ENCODE data around the gene EQTN. TPM values are rescaled to one million over a fixed set of nuclear protein-coding genes. Genes with fewer than 3 reads are reported as not detected.

The EQTN gene
- total RNA-seq, 1 experiment from 2014 or later: 0.31 TPM

DNA sequence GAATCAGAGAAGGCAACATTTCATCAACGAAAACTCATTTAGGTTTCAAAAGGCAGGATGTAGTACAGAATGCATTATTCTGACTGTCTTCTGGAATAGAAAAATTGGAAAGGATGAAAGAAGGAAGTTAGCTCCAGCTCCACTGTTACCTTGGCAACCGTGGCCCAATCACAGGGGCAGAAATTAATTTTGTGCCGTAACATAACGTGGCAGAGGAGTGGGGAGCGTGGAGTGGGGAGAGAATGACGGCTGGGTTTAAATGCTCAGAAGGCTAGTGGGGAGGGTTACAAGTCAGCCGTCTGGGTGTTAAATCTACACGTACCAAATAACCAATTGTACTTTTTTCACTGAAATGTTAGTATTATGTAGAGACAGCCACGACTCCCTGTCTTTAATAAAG is 32.3 kb upstream of the EQTN start:
- Histone ChIP-seq H3K36me3 (replicated peaks; ENCODE audit: control insufficient read depth, insufficient read depth, low read length) (no peaks in the 10 kb centered on the region), H3K4me3 (ENCODE audit: insufficient read depth, low read depth, low read length) (no peak overlapping the region), H3K27me3 (ENCODE audit: control insufficient read depth, insufficient read depth, low read length) (no peaks in the 10 kb centered on the region)
- DNase-seq: no peak

DNA sequence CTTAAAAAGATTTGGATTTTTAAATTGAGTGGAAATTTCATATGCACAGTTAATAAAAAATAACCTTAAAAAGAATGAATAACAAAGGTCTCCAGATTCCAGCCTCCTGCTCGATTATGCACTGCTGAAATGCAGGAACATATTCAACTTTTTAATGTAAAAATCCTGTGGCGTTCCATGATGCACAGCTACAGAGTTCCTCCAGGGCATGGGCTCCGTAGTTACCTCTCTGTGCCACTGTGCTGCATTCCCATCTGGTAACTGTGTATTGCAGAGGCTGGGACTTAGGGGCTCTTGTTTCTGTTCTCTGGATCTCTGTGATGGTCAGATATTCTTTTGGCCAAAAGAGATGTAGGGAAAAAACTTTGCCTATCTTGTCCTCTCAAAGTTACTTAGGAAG is 31.5 kb upstream of the EQTN start:
- DNase-seq: no peak
- Histone ChIP-seq H3K27me3 (ENCODE audit: control insufficient read depth, insufficient read depth, low read length) (no peaks in the 10 kb centered on the region), H3K4me3 (ENCODE audit: insufficient read depth, low read depth, low read length) (no peak overlapping the region), H3K36me3 (replicated peaks; ENCODE audit: control insufficient read depth, insufficient read depth, low read length) (no peaks in the 10 kb centered on the region)

DNA sequence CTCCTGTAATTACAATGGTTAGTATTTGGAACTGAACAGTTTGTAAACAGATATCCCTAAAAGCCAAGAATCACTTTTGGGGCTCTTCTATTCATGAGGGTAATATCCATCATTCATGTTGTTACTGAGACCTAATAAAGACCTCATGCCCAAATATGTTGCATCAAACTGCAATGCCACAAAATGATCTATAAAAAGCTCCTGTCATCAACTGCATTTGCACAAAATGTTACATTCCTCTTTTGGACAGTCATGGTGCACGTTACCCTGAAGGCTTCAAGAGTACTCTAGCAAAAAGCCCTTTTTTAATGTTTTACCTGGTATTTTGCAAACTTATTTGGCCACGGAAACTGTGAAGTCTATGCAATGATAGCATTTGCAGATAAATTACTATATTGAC is 14.2 kb upstream of the EQTN start:
- no peak overlapping the region for H3K4me3 ChIP-seq (ENCODE audit: insufficient read depth, low read depth, low read length)
- no peaks in the 10 kb centered on the region for H3K36me3 ChIP-seq (replicated peaks; ENCODE audit: control insufficient read depth, insufficient read depth, low read length)
- peaks cover 4% of the 10 kb centered on the region for H3K27me3 ChIP-seq (ENCODE audit: control insufficient read depth, insufficient read depth, low read length)
- DNase-seq: no peak

DNA sequence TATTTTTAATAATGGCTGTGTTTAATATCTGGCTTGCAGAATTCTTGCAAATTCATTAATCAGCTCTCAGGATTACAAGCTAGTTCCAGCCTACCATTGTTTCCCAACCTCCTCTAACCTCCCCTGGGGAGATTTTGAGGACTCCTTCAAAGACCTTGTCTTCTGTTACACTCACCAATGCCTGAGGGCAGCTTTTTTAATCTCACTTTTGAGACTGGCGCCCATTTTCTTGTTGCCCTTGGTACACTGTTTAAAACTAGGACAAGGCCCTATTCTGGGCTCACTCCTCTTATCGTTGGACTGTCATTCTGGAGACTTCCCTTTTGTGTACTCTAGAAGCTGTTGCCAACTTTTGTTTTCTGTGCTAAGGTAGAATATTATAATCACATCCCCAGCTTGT is 13.6 kb upstream of the EQTN start:
- peak; percentile 32 for DNase-seq
- H3K4me3 ChIP-seq (ENCODE audit: insufficient read depth, low read depth, low read length): no peak overlapping the region
- H3K27me3 ChIP-seq (ENCODE audit: control insufficient read depth, insufficient read depth, low read length): peaks cover 4% of the 10 kb centered on the region
- H3K36me3 ChIP-seq (replicated peaks; ENCODE audit: control insufficient read depth, insufficient read depth, low read length): no peaks in the 10 kb centered on the region

DNA sequence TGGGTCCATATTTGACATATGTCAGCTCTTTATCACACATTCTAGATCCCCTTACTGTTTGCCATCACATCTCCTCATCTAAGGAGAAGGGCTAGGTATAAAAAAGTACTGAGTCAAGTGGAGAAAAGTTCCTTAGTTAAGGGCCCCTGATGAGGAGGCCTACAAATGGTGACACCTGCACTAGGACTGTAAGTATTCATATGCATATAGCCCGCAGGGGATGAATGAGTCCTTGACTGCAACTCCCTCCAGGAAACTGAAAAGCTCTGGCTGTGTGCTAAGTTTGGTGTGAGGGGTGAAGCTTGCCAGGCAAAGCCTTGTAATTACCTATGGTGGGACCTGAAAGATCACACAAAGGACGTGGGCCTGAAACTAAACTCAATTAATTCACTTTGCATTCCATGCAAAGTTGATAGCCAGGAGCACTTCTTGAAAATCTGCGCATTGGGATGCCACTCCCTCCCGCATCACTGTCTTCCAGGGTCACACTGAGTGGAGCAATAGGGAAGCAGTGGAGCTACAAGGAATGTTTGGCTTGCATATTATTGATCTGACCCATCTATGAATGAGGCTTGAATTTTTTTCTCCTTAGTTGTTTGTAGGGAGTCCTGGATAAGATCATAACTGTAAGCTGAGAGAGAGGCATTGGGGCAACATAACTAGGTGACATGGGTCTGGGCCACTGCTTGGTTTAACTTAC is 11.9 kb upstream of the EQTN start:
- DNase-seq: peak; percentile 52
- Histone ChIP-seq H3K27me3 (ENCODE audit: control insufficient read depth, insufficient read depth, low read length) (peaks cover 4% of the 10 kb centered on the region), H3K36me3 (replicated peaks; ENCODE audit: control insufficient read depth, insufficient read depth, low read length) (no peaks in the 10 kb centered on the region), H3K4me3 (ENCODE audit: insufficient read depth, low read depth, low read length) (no peak overlapping the region)

DNA sequence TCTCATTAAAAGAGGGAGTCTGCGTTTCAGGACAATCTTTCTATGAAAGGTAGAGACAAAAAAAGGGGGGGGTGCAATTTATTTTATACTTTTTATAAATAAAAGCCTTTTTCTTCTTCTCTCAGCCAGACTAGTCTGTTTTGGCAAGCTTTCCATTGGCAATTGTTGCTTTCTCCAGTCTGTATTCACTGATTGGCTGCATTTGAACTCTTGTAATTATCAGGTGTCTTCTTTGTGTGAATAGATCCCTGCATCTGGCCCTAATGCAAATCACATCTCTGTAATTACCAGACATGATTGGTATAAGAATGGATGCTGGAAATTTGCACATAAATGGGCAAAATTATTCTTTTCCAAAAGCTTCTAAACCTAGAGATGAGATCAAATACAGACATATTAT is 7.6 kb upstream of the EQTN start:
- Histone ChIP-seq H3K4me3 (ENCODE audit: insufficient read depth, low read depth, low read length) (no peak overlapping the region), H3K36me3 (replicated peaks; ENCODE audit: control insufficient read depth, insufficient read depth, low read length) (no peaks in the 10 kb centered on the region), H3K27me3 (ENCODE audit: control insufficient read depth, insufficient read depth, low read length) (peaks cover 3% of the 10 kb centered on the region)
- no peak for DNase-seq

DNA sequence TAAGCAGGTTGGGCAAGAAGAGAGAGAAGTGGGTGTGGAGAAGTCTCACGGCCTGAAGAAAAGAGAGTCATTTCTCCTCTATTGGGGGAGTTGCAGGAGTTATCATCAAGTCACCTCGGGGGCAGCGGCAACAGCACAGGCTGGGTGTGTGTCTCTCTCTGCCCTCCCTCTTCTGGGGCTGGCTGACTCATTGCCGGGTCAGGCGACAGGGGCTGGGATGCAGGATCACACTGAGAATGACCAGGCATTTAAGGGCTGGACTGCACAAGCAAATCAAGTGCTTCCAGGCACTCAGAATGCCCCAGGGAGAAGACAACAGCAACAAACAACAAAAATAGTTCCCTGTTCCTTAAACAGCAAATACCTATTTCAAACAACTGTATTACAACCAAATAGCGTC is 6.3 kb upstream of the EQTN start:
- no peak for DNase-seq
- Histone ChIP-seq H3K36me3 (replicated peaks; ENCODE audit: control insufficient read depth, insufficient read depth, low read length) (no peaks in the 10 kb centered on the region), H3K4me3 (ENCODE audit: insufficient read depth, low read depth, low read length) (no peak overlapping the region), H3K27me3 (ENCODE audit: control insufficient read depth, insufficient read depth, low read length) (peaks cover 2% of the 10 kb centered on the region)

DNA sequence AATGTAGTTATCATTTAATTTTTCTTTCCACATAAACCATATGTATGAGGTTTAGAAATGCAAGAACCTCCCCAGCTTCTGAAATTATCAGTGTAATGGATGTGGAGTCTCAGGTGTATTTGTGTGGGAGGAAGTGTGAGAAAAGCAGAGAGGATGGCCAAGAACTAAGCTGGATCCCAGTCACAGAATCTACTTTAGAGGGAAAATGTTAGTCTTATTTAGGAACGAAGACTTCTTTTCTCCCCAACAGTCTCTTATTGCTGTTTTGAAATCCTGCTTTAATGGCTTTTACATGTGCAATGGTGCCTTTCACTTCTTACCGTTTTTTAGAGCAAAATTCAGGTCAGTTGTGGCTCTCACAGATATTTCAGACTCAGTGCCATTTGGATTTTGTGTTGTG is 3.0 kb downstream of the EQTN start:
- H3K4me3 ChIP-seq (ENCODE audit: insufficient read depth, low read depth, low read length): no peak overlapping the region
- H3K27me3 ChIP-seq (ENCODE audit: control insufficient read depth, insufficient read depth, low read length): no peaks in the 10 kb centered on the region
- no peak for DNase-seq
- H3K36me3 ChIP-seq (replicated peaks; ENCODE audit: control insufficient read depth, insufficient read depth, low read length): no peaks in the 10 kb centered on the region

DNA sequence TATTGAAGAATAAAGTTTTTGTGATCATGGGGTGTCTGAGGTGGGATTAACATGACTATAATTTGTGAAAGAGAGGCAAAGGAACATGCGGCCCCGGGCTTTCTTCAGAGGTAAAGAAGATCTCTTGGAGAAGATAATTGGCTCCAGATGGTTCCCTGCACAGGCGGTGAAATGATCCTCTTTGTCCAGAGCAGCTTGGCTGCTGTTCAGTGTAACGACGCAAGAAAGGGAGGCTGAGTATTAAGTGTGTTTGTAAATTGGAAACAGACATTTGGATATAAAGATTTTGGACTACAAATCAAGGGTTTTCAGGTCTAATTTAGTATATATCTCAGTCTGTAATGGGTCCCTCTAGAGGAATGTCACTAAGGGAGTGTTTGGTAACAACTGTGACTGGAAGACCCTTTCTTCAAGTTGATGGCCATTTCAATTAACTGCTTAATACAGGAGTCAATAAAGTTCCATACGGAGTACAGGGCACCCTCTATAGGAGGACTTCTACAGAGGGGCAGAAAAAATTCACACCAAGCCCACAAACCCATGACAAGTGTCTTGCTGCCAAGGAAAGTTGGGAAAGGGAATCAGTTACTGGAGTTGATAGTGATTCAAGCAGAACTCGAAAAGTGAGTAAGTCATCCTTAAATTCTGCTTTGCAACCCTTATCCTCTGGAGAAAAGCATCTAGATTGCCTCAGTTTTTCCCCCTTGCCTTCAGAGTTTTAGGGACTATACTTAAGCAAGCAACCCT is 4.1 kb downstream of the EQTN start:
- no peaks in the 10 kb centered on the region for H3K36me3 ChIP-seq (replicated peaks; ENCODE audit: control insufficient read depth, insufficient read depth, low read length)
- DNase-seq: no peak
- H3K27me3 ChIP-seq (ENCODE audit: control insufficient read depth, insufficient read depth, low read length): no peaks in the 10 kb centered on the region
- H3K4me3 ChIP-seq (ENCODE audit: insufficient read depth, low read depth, low read length): no peak overlapping the region

DNA sequence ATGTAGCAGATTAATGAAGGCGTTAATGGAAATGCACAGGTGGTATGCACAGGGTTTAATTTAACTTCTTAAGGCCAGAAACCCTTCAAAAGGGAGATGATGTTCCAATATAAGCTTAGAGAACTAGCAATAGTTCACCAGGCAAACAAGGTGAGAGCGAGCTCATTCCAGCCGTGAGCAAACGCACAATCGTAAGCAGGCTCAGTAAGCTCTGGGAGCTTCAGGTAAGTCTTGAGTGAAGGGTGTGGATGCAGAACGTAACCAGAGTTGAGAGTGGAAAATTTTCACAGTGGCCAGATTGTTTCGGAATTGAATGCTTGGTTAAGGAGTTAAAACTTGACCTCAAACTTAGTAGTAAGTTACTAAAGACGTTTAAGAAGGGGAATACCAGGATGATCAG is 5.7 kb downstream of the EQTN start:
- Histone ChIP-seq H3K27me3 (ENCODE audit: control insufficient read depth, insufficient read depth, low read length) (no peaks in the 10 kb centered on the region), H3K4me3 (ENCODE audit: insufficient read depth, low read depth, low read length) (no peak overlapping the region), H3K36me3 (replicated peaks; ENCODE audit: control insufficient read depth, insufficient read depth, low read length) (no peaks in the 10 kb centered on the region)
- DNase-seq: no peak

DNA sequence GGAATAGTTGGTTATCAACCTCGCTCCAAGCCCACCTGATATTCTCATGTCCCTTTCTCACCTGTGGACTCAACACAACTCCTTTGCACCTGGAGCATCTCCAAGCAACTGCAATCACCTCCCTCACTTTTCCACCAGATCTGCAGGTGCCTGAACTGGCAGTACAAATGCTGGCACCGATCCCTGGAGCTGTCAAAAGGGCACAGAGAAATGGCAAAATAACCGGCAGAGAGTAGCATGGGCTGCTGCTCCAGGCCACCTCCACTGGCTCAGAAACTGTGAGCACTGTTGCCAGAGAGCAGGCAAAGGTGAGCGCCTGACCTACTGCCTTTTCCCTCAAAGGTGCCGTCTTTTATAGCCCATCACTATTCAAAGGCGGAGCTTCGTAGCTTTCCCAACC is 14.7 kb downstream of the EQTN start:
- no peak for DNase-seq
- H3K36me3 ChIP-seq (replicated peaks; ENCODE audit: control insufficient read depth, insufficient read depth, low read length): no peaks in the 10 kb centered on the region

DNA sequence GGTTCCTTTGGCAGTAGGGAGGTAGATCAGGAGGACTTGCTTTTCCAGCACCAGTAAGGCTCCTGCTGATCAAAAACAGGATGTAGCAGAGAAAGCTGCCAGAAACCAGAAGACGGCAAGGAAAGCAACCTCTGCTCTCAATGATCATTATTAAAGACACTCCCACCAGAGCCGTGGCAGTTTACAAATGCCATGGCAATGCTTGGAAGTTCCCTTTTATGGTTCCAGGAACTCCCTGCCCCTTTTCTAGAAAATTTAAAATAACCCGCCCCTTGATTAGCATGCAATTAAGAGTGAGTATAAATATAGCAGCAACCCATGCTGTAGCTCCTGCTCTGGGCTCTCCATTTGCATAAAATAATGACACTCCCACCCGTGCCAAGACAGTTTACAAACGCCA is 16.1 kb downstream of the EQTN start:
- H3K4me3 ChIP-seq (ENCODE audit: insufficient read depth, low read depth, low read length): no peak overlapping the region
- no peaks in the 10 kb centered on the region for H3K27me3 ChIP-seq (ENCODE audit: control insufficient read depth, insufficient read depth, low read length)
- H3K36me3 ChIP-seq (replicated peaks; ENCODE audit: control insufficient read depth, insufficient read depth, low read length): no peaks in the 10 kb centered on the region
- DNase-seq: no peak

More for the DNA sequence above, 14.7 kb downstream of the EQTN start:
- Histone ChIP-seq H3K4me3 (ENCODE audit: insufficient read depth, low read depth, low read length) (no peak overlapping the region), H3K27me3 (ENCODE audit: control insufficient read depth, insufficient read depth, low read length) (no peaks in the 10 kb centered on the region)

DNA sequence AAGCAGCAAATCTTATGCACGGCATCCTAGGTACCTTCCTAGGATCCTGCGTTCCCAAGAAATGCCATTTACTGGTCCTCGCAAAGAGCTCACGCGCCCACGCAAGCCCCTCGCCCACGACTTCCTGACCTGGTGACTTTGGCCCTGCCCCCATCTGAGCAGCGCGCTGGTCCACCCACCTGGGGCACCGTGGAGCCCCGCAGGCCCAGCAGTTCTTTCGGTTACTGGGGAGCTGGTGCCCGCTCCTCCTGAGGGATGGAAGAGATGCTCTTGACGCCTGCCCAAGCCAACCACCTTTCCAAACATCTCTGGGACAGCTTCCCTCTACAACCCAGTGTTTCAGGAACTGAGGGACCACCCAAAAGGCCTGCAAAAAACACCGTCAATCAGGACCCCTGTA is 16.7 kb downstream of the EQTN start:
- no peak overlapping the region for H3K4me3 ChIP-seq (ENCODE audit: insufficient read depth, low read depth, low read length)
- H3K36me3 ChIP-seq (replicated peaks; ENCODE audit: control insufficient read depth, insufficient read depth, low read length): no peaks in the 10 kb centered on the region
- H3K27me3 ChIP-seq (ENCODE audit: control insufficient read depth, insufficient read depth, low read length): no peaks in the 10 kb centered on the region
- DNase-seq: no peak

DNA sequence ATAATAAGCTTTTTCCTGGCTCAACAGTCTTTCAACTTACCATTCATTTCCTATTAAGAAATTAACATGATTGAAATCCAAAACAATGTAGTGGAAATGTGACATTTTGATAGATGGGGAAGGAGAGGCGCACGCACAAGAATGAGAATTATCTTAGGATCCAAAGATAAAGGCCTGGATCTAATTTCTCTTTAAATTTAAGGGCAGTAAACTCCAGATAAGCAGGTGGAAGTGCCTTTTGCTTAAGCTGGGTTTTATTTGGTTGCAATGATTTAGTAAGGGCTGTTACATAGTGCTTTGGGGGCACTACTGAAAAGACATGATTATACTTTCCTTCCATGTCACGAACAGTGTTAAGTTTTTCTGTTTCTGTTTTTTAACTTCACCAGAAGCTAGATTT is 17.3 kb downstream of the EQTN start:
- Histone ChIP-seq H3K4me3 (ENCODE audit: insufficient read depth, low read depth, low read length) (no peak overlapping the region), H3K27me3 (ENCODE audit: control insufficient read depth, insufficient read depth, low read length) (no peaks in the 10 kb centered on the region), H3K36me3 (replicated peaks; ENCODE audit: control insufficient read depth, insufficient read depth, low read length) (no peaks in the 10 kb centered on the region)
- no peak for DNase-seq

DNA sequence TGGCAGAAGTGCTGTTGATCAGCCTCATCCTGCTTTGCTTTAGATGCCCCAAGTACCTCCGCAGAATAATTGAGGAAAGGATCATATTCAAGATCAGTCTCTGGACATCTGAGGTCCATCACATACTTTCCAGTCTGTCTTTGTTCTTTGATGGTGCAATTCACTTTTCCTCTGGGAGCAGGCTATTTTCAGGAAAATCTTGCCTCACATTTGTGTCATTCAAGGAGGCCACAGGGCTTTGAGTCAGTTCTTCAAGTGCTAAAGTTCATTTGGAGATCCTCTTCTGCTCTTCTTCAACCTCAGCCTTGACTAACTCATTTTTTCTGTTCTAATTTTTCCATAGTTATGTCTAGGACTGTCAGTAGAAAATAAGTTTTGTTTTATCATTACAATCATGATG is 18.6 kb downstream of the EQTN start:
- Histone ChIP-seq H3K4me3 (ENCODE audit: insufficient read depth, low read depth, low read length) (no peak overlapping the region), H3K36me3 (replicated peaks; ENCODE audit: control insufficient read depth, insufficient read depth, low read length) (no peaks in the 10 kb centered on the region), H3K27me3 (ENCODE audit: control insufficient read depth, insufficient read depth, low read length) (no peaks in the 10 kb centered on the region)
- no peak for DNase-seq
